Karpas-422 (cell line): ENCODE data around the gene ANXA10. TPM values are rescaled to one million over a fixed set of nuclear protein-coding genes. Genes with fewer than 3 reads are reported as not detected.
"Not testable (repeated sequence)": the region's sequence is repeated elsewhere in the genome, so short reads cannot be mapped to it uniquely, and the experiment has no call there.

Source experiments
- DNase-seq: peaks from one replicate; pipeline ENCODE4 v3.0.0-alpha.2; 2015
- H2AFZ ChIP-seq: fragments of 200-600 bp; sonication (generic); 2 replicates; pipeline ENCODE4 v1.6.1; 2014; ENCODE audit warnings: antibody characterized with exemption, low read length, mixed read lengths
- H3K27ac ChIP-seq: fragments of 200-600 bp; sonication (generic); 2 replicates; pipeline ENCODE4 v1.5.1; 2014; ENCODE audit warnings: mild to moderate bottlenecking, low read length, moderate library complexity
- H3K27me3 ChIP-seq: fragments of 200-600 bp; sonication (generic); 2 replicates; pipeline ENCODE4 v1.6.1; 2014; ENCODE audit warnings: low read length, mixed read lengths
- H3K36me3 ChIP-seq: fragments of 200-600 bp; sonication (generic); 2 replicates; pipeline ENCODE4 v1.6.1; 2014; ENCODE audit warnings: low read length, mixed read lengths; ENCODE audit not compliant: insufficient read depth
- H3K4me1 ChIP-seq: fragments of 200-600 bp; sonication (generic); 2 replicates; pipeline ENCODE4 v1.6.1; 2014; ENCODE audit warnings: mild to moderate bottlenecking, low read length, mixed read lengths
- H3K4me2 ChIP-seq: fragments of 200-600 bp; sonication (generic); 2 replicates; pipeline ENCODE4 v1.6.1; 2014; ENCODE audit warnings: low read length, low read depth, mild to moderate bottlenecking; ENCODE audit not compliant: poor library complexity, severe bottlenecking
- H3K4me3 ChIP-seq: fragments of 200-600 bp; sonication (generic); 2 replicates; pipeline ENCODE4 v1.5.1; 2014; ENCODE audit warnings: mild to moderate bottlenecking, antibody characterized with exemption, low read length, mixed read lengths
- H3K79me2 ChIP-seq: fragments of 200-600 bp; sonication (generic); 2 replicates; pipeline ENCODE4 v1.6.1; 2014; ENCODE audit warnings: mild to moderate bottlenecking, low read length, mixed read lengths
- H3K9ac ChIP-seq: fragments of 200-600 bp; sonication (generic); 2 replicates; pipeline ENCODE4 v1.6.0; 2014; ENCODE audit warnings: low read length
- H3K9me2 ChIP-seq: fragments of 200-600 bp; sonication (generic), shearing (Covaris generic); replicated peaks from 2 replicates; pipeline ENCODE4 v1.6.0; 2014; ENCODE audit warnings: mild to moderate bottlenecking, low read length, moderate library complexity; ENCODE audit not compliant: insufficient read depth
- H3K9me3 ChIP-seq: fragments of 300-700, 200-600 bp; sonication (generic); 2 replicates; pipeline ENCODE4 v1.6.1; 2014; ENCODE audit warnings: low read length, mixed read lengths
- H4K20me1 ChIP-seq: fragments of 200-600 bp; sonication (generic); 2 replicates; pipeline ENCODE4 v1.6.1; 2014; ENCODE audit warnings: mild to moderate bottlenecking, antibody characterized with exemption, low read length, low read depth; ENCODE audit not compliant: insufficient read depth
- total RNA-seq: library from RNA; depleted of rRNA; stranded (reverse); fragments of >200 nt; shearing (Covaris generic); gene quantifications from 2 replicates; pipeline ENCODE4 v1.2.3, GENCODE V29; 2014; ENCODE audit warnings: low replicate concordance

ANXA10 gene
- total RNA-seq, 1 experiment from 2014 or later, result not detected

DNA sequence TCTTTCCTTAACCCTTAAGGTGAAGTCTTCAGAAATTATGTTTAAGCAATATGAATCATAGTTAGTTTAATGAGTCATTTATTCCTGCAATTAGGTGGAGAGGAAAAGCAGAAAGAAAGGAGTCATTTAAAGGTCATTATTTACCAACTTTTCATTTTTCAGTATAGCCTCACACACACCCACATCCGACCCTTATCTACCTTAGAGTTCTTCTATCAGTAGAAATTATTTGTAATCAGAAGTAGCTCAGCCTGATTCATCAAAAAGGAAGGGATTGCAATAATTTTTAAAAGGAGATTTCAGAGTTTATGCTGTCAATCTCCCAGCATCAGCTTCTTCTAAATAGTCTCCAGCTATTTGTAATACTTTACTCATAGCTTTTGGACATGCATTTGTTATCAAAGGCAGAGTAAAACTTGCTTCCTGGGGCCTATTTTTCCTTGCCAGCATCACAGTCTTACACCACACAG lies 5.9 kb downstream of the ANXA10 start:
- Histone ChIP-seq H3K4me2 (no peak overlapping the region), H3K9ac (no peak overlapping the region)

DNA sequence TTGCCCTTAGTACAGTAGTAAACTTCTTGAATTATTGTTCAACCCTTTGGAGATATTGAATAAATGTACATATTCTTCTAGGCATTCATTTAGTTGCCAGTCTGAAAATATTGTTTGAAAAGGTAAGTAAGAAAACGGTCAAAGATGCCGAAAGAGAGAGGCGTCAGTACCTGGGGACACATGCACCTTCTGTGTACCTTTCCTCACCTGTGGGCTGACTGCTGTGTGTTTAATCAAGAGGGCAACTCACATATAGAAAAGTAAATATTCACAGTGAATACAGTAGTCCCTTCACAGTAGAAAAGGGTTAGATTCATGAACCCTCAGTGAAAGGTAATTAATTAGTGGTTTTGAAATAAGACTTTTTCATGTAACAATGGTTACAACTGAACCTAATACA lies 6.9 kb downstream of the ANXA10 start:
- Histone ChIP-seq H3K9me3 (no peaks in the 10 kb centered on the region), H4K20me1 (no peaks in the 10 kb centered on the region), H3K4me2 (no peak overlapping the region), H3K4me3 (no peak overlapping the region), H3K27ac (no peak overlapping the region), H3K4me1 (no peaks in the 10 kb centered on the region), H3K27me3 (no peaks in the 10 kb centered on the region), H3K9ac (no peak overlapping the region), H2AFZ (no peak overlapping the region), H3K36me3 (no peaks in the 10 kb centered on the region), H3K9me2 (no peaks in the 10 kb centered on the region), H3K79me2 (no peaks in the 10 kb centered on the region)
- no peak for DNase-seq

More for the DNA sequence above, 5.9 kb downstream of the ANXA10 start:
- Histone ChIP-seq H3K27ac (no peak overlapping the region), H3K27me3 (no peaks in the 10 kb centered on the region), H3K4me1 (no peaks in the 10 kb centered on the region), H3K4me3 (no peak overlapping the region), H3K36me3 (no peaks in the 10 kb centered on the region), H3K9me2 (no peaks in the 10 kb centered on the region), H3K79me2 (no peaks in the 10 kb centered on the region), H4K20me1 (no peaks in the 10 kb centered on the region), H2AFZ (no peak overlapping the region), H3K9me3 (no peaks in the 10 kb centered on the region)
- no peak for DNase-seq

DNA sequence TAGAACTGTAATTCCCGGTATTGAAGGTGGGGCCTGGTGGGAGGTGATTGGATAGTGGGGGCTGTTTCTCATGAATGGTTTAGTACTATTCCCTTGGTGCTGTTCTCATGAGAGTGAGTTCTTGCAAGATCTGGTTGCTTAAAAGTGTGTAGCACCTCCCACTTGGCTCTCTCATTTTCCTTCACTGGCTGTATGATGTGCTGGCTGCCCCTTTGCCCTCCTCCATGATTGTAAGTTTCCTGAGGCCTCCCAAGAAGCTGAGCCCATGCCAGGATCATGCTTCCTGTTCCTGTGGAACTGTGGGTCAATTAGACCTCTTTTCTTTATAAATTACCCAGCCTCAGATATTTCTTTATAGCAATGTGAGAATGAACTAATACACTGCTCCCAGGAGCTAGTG lies 8.7 kb downstream of the ANXA10 start:
- Histone ChIP-seq H3K9me2 (no peaks in the 10 kb centered on the region), H3K4me1 (no peaks in the 10 kb centered on the region), H3K4me3 (no peak overlapping the region), H3K27ac (no peak overlapping the region), H3K36me3 (no peaks in the 10 kb centered on the region), H4K20me1 (no peaks in the 10 kb centered on the region), H3K4me2 (no peak overlapping the region), H3K27me3 (no peaks in the 10 kb centered on the region), H3K79me2 (no peaks in the 10 kb centered on the region), H3K9ac (no peak overlapping the region), H2AFZ (no peak overlapping the region), H3K9me3 (no peaks in the 10 kb centered on the region)
- no peak for DNase-seq

DNA sequence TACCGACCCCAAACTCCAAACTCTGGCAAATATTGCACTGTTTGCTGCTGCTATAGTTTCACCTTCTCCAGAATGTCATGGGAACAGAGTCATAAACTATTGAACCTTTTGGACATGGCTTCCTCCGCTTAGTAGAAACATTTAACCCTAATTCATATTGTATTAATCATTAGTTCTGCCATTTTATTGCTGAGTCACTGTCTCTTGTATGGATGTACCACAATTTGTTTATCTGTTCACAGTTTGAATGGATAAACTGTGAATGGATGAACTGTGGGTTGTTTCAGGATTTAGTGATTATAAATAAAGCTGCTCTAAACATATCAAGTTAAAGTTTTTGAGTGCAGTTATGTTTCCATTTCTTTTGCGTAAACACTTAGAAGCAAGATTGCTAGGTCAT lies 10.1 kb downstream of the ANXA10 start:
- Histone ChIP-seq H3K4me1 (no peaks in the 10 kb centered on the region), H3K9ac (no peak overlapping the region), H4K20me1 (no peaks in the 10 kb centered on the region), H3K27ac (no peak overlapping the region), H2AFZ (no peak overlapping the region), H3K9me3 (no peaks in the 10 kb centered on the region), H3K9me2 (no peaks in the 10 kb centered on the region), H3K79me2 (no peaks in the 10 kb centered on the region), H3K4me2 (no peak overlapping the region), H3K27me3 (no peaks in the 10 kb centered on the region), H3K36me3 (no peaks in the 10 kb centered on the region), H3K4me3 (no peak overlapping the region)
- no peak for DNase-seq

DNA sequence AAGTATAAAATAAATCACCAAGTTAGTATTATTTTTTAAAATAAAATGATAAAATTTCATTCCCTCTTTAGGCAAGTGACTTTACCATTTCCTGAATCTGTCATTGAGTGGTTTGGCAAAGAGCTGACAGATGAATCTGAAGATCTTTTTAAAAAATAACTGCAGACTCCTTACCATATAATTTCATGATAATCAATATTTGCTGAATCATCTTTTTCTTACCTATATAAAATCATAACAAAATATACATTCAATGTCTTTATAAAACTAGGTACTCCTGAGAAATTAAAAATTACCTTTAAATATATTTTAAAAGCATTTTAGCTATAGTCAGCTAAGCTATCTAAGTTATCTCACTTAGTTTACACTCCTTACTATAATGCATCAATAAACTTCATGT lies 17.2 kb downstream of the ANXA10 start:
- H3K27ac ChIP-seq, result no peak overlapping the region
- H3K4me1 ChIP-seq, result no peaks in the 10 kb centered on the region
- no peak overlapping the region for H3K9ac ChIP-seq
- no peaks in the 10 kb centered on the region for H3K27me3 ChIP-seq
- H3K9me2 ChIP-seq, result no peaks in the 10 kb centered on the region
- no peaks in the 10 kb centered on the region for H3K79me2 ChIP-seq
- H3K9me3 ChIP-seq, result no peaks in the 10 kb centered on the region
- no peaks in the 10 kb centered on the region for H4K20me1 ChIP-seq
- no peak for DNase-seq
- H3K36me3 ChIP-seq, result no peaks in the 10 kb centered on the region
- H2AFZ ChIP-seq, result no peak overlapping the region
- no peak overlapping the region for H3K4me3 ChIP-seq
- no peak overlapping the region for H3K4me2 ChIP-seq

DNA sequence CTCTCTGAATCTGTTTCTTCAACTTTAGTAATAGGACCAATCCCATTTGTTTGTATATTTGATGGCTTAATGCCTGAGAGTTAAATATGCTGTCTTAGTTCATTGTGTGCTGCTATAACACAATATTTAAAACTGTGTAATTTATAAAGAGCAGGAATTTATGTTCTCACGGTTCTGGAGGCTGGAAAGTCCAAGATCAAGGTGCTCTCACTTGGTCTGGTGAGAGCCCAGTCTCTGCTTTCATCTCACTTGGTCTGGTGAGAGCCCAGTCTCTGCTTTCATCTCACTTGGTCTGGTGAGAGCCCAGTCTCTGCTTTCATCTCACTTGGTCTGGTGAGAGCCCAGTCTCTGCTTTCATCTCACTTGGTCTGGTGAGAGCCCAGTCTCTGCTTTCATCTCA lies 20.7 kb downstream of the ANXA10 start:
- not testable (repeated sequence) for H3K27me3 ChIP-seq, H2AFZ ChIP-seq, H3K9me2 ChIP-seq, H3K4me3 ChIP-seq, H3K79me2 ChIP-seq, H3K36me3 ChIP-seq, DNase-seq, H3K4me1 ChIP-seq, H4K20me1 ChIP-seq, H3K27ac ChIP-seq, H3K9ac ChIP-seq, H3K4me2 ChIP-seq, H3K9me3 ChIP-seq

DNA sequence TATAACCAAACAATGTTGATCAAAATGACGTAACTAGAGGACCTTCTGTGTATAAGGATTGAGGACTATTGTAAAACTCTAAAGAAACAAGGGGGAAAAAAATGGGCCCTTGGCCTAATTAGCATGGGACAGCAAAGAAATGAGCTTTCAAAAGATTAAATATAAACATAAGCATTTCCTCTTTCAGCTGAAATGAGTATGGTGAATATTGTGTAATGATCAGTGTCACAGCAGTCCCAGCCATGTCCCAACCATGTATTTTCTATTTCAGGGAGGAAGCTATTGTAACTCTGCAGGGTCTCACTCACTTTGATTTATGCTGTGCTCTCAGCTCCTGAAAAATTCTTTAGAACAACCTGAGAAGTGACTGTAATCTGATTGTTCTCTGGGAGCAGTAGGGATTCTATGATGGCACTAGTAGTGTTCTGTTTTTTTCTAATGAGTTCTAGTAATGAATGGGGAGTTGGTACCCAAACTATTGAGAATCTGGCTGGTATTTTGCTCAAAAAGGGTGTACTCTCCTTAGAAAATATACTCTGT lies 25.8 kb downstream of the ANXA10 start:
- Histone ChIP-seq H3K4me1 (no peaks in the 10 kb centered on the region), H3K4me3 (no peak overlapping the region), H3K9ac (no peak overlapping the region), H3K4me2 (no peak overlapping the region), H3K36me3 (no peaks in the 10 kb centered on the region), H3K9me2 (no peaks in the 10 kb centered on the region), H3K27ac (no peak overlapping the region), H4K20me1 (no peaks in the 10 kb centered on the region), H3K79me2 (no peaks in the 10 kb centered on the region), H3K9me3 (no peaks in the 10 kb centered on the region), H3K27me3 (no peaks in the 10 kb centered on the region), H2AFZ (no peak overlapping the region)
- DNase-seq, result no peak

DNA sequence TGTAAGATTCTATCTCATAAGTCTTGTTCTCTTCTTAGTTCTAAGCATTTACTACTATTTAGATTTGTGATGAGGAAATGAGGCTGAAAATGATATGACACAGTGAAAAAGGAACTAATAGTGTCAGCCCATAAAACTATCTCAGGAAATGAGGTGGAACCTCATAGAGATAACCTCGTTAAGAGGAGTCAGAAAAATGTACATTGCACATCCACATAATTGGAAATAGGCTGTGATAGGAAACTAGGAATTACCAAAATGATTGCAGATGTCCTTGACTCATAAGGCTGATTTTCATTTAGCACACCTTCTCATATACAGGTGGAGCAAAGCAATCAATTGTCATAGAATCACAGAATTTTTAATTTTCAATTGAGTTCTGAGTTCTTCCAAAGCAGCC lies 26.8 kb downstream of the ANXA10 start:
- H3K4me2 ChIP-seq, result no peak overlapping the region
- no peaks in the 10 kb centered on the region for H3K9me2 ChIP-seq
- no peaks in the 10 kb centered on the region for H3K27me3 ChIP-seq
- no peak overlapping the region for H3K27ac ChIP-seq
- no peaks in the 10 kb centered on the region for H3K4me1 ChIP-seq
- no peaks in the 10 kb centered on the region for H4K20me1 ChIP-seq
- no peaks in the 10 kb centered on the region for H3K79me2 ChIP-seq
- H3K9me3 ChIP-seq, result no peaks in the 10 kb centered on the region
- H2AFZ ChIP-seq, result no peak overlapping the region
- H3K9ac ChIP-seq, result no peak overlapping the region
- DNase-seq, result no peak
- H3K36me3 ChIP-seq, result no peaks in the 10 kb centered on the region
- H3K4me3 ChIP-seq, result no peak overlapping the region

DNA sequence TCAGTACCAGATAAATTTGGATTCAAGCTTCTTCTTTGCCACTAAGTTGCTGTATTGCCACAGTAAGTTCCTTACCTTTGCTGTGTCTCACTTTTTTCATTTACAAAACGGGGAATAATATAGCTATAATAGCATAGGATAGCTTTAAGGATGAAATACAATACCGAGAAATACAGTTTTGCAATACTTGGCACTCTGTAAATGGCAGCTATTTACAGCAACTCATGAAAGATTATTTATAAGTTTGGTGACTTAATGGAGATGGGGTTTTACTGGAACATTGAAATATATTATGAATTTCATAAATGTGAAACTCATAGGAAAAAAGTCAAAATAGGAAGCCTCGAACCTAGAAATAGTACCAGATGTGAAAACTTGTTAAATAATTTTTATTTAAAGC lies 27.6 kb downstream of the ANXA10 start:
- Histone ChIP-seq H3K36me3 (no peaks in the 10 kb centered on the region), H3K27me3 (no peaks in the 10 kb centered on the region), H3K4me1 (no peaks in the 10 kb centered on the region), H3K4me3 (no peak overlapping the region), H3K9ac (no peak overlapping the region), H3K9me3 (no peaks in the 10 kb centered on the region), H3K4me2 (no peak overlapping the region), H3K79me2 (no peaks in the 10 kb centered on the region), H2AFZ (no peak overlapping the region), H4K20me1 (no peaks in the 10 kb centered on the region), H3K9me2 (no peaks in the 10 kb centered on the region), H3K27ac (no peak overlapping the region)
- no peak for DNase-seq
